Melanocyte of skin (primary cell): ENCODE data around the gene TMED10. TPM values are rescaled to one million over a fixed set of nuclear protein-coding genes. Genes with fewer than 3 reads are reported as not detected.

Source experiments
- small RNA-seq, 2 donors: library from RNA; depleted of rRNA; stranded (forward); fragments of <200 nt; gene quantifications; one replicate each; pipeline ENCODE3, GENCODE V24; 2012
- total RNA-seq, 2 donors: library from RNA; depleted of rRNA; stranded (reverse); fragments of >200 nt; gene quantifications; 2 replicates each; pipeline ENCODE4 v1.2.3, GENCODE V29; 2012

The TMED10 gene
- total RNA-seq, result 100 to 1,000 TPM; 283 to 311 TPM

DNA sequence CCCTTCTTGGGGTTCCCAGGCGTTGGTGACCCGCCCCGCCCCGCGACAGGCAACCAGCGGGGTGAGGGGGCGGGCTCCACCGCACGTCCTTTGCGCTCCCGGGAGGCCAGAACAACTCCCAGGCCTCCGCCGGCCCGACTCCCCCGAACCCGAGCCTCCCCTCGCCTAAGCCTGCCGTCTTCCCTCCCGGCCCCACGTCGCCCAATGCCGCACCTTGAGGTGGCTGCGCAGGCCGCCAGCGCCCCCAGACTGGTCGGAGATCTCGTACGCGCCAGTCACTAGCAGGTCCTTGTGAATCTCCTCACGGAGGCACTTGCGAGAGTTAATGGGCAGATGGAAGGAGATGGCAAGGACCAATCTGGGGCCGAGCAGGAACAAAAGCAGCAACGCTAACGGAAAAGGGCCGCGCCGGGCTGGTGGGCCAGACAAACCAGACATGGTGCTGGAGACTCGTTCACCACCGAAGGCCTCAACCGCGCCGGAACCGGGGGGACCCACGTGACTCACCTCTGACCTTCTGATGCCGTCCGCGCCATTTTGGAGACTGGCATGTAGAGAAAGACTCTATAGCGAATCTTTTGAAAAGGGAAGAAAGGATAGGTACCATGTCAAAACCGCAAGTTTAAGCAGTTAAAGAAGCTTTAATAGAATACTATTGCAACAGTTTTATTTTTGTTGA, at the start of gene TMED10:
TSS of gene TMED10 (minus strand) at position 471 of the 679 bp plus-strand sequence. CDS start at position 438, 33 bp downstream.

DNA sequence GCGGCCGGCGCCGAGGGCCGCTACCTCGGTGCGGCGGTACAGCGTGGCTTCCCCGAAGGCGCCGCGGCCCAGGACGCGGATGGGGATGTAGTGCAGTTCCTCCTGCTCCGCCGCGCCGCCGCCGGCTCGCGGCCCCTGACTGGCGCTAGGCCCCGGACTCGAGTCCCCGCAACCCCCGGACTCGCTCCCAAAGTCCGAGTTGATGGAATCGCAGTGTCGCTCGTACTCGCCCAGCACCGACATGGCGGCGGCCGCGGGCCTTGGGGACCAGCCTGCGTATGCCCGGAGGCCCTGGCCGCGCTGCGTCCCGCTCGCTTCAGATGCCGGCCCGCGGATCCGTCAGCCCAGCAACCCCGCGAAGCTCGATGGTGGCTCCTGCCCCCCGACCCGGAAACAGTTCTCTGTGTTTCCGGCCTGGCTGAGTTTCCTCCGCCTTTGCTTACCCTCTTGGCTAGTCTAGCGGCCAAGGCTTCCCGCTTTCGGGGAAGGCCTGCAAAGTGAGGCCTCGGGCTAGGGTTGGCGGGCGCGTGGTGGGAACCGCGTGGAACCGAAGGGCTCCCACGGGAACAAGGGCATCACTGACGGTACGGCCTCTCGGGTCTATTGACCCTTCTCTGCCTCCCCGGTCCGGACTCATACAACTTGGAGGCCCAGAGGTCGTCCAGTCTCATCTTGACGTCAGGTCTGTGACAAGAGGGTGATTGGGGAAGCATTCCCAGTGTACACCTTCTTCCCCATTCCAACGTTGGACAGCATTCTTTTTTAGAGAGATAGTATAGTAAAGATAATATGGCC, 49.5 kb downstream of the TMED10 start, which contains the start of gene NEK9:
TSS of gene NEK9 (minus strand) at position 370 of the 795 bp plus-strand sequence. CDS start at position 243, 127 bp downstream.

Small RNAs within 50 kb of the gene (small RNA-seq; reads per million reads assigned to genes)
- gene HIF1AP1, result 0 reads per million in 2 donors
- 0 reads per million in 2 donors for gene RNU4ATAC14P

Other genes with a start within 250 kb of the TMED10 start
- 1 to 10 TPM; 5.2 to 9.3 TPM for gene PGF, start 221.0 kb downstream of the TMED10 start, total RNA-seq
- gene EIF2B2, start 173.7 kb downstream of the TMED10 start, total RNA-seq, result 10 to 100 TPM; 33.7 to 90.2 TPM
- gene MLH3, start 125.1 kb downstream of the TMED10 start, total RNA-seq, result 10 to 100 TPM; 15.1 to 15.3 TPM
- 10 to 100 TPM; 12.4 to 17.3 TPM for gene ACYP1, start 112.6 kb downstream of the TMED10 start, total RNA-seq
- gene ZC2HC1C, start 107.0 kb downstream of the TMED10 start, total RNA-seq, result 1 to 10 TPM; 1.4 to 2.7 TPM
- gene NEK9, start 49.6 kb downstream of the TMED10 start, total RNA-seq, result 10 to 100 TPM; 32.3 to 57.1 TPM
- gene FOS, start 102.2 kb upstream of the TMED10 start, total RNA-seq, result 10 to 100 TPM; 12.7 to 68.3 TPM